GM19395 (cell line): ENCODE data around the gene UPK1A.
"Not testable (repeated sequence)": the region's sequence is repeated elsewhere in the genome, so short reads cannot be mapped to it uniquely, and the experiment has no call there.

Experiments
- ATAC-seq: cut with Tn5 transposase; IDR thresholded peaks from one replicate; pipeline ENCODE4 v1.9.1; 2021; ENCODE audit warnings: mild to moderate bottlenecking, moderate library complexity; ENCODE audit not compliant: unreplicated experiment

UPK1A gene

GRCh38 chr19:35716801-35717664 is 50.7 kb downstream of the UPK1A start:
- ATAC-seq: peak; percentile 56

- no peak for ATAC-seq
Measured at GRCh38 chr19:35717665-35718344, 51.5 kb downstream of the UPK1A start, which contains the start of gene KMT2B. Gene KMT2B (plus strand): TSS chr19:35718003. CDS start chr19:35718019, 16 bp downstream.

DNA sequence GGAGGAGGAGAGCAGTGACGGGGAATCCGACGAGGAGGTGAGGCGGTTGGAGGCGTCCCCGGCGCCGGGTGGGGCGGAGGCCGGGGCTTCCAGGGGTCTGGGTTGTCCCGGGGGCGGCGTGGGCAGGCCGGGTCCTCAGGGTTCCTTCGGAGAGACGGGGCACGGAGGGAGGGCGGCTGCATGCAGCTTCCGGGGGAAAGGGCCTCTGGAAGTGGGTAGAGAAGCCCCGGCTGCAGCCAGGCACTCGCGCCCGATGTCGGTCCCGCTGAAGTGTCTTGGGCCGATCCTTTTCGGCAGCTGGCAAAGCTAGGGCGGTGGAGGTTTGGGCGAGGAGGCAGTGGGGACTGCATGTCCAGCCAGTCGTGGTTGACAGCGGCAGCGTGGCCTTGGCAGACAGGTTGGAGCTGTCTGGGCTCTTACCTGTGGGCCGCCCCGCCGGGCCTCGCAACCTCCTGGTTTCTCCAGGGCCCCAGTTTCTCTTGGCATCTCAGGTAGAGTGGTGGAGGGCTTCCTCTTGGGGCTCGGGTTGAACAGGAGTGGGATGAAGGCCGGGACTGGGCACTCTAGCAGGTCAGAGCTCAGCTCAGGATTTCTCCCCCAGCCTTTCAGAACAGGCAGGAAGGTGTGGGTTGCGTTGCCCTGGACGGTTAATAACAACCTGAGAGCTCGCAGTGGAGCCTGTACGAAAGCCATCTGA is 52.2 kb downstream of the UPK1A start:
- no peak for ATAC-seq

- no peak for ATAC-seq
Measured at GRCh38 chr19:35719402-35720162, 53.3 kb downstream of the UPK1A start.

DNA sequence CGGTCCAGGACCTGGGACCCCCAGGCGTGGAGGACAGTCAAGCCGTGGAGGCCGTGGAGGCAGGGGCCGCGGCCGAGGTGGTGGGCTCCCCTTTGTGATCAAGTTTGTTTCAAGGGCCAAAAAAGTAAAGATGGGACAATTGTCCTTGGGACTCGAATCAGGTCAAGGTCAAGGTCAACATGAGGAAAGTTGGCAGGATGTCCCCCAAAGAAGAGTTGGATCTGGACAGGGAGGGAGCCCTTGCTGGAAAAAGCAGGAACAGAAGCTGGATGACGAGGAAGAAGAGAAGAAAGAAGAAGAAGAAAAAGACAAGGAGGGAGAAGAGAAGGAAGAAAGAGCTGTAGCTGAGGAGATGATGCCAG is 53.8 kb downstream of the UPK1A start:
- no peak for ATAC-seq

GRCh38 chr19:35720648-35721047 is 54.3 kb downstream of the UPK1A start:
- no peak for ATAC-seq

- ATAC-seq: no peak
Measured at GRCh38 chr19:35721374-35721773, 55.1 kb downstream of the UPK1A start.

- no peak for ATAC-seq
Measured at GRCh38 chr19:35722461-35722860, 56.1 kb downstream of the UPK1A start.

DNA sequence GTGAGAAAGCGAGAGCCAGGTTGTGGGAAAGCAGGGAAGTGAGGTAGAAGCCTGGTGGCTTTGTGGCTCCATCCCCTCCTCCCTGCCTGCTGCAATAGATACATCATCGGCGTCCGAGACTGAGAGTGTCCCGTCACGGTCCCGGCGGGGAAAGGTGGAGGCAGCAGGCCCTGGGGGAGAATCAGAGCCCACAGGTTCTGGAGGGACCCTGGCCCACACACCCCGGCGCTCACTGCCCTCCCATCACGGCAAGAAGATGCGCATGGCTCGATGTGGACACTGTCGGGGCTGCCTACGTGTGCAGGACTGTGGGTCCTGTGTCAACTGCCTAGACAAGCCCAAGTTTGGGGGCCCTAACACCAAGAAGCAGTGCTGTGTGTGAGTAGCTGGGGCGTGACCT is 56.6 kb downstream of the UPK1A start:
- no peak for ATAC-seq

DNA sequence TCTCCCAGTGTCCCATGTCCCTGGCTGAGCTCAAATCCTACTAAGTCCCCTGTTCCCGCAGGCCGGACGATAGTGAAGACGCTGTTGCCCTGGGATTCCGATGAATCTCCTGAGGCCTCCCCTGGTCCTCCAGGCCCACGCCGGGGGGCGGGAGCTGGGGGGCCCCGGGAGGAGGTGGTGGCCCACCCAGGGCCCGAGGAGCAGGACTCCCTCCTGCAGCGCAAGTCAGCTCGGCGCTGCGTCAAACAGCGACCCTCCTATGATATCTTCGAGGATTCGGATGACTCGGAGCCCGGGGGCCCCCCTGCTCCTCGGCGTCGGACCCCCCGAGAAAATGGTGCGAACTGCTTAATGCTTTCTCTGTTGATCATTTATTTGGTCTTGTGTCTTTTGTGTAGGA is 57.4 kb downstream of the UPK1A start:
- no peak for ATAC-seq

DNA sequence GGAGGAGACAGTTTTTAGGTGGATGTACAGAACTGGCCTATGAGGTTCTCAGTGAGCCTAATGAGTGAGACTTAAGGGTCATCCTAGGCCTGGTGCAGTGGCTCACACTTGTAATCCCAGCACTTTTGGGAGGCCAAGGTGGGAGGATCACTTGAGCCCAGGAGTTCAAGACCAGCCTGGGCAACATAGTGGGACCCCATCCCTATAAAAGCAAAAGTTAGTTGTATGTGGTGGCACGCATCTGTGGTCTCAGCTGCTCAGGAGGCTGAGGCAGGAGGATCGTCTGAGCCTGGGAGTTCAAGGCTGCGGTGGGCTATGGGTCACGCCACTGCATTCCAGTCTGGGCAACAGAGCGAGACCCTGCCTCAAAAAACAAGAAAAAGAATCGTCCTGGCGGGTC is 57.8 kb downstream of the UPK1A start:
- not testable (repeated sequence) for ATAC-seq

DNA sequence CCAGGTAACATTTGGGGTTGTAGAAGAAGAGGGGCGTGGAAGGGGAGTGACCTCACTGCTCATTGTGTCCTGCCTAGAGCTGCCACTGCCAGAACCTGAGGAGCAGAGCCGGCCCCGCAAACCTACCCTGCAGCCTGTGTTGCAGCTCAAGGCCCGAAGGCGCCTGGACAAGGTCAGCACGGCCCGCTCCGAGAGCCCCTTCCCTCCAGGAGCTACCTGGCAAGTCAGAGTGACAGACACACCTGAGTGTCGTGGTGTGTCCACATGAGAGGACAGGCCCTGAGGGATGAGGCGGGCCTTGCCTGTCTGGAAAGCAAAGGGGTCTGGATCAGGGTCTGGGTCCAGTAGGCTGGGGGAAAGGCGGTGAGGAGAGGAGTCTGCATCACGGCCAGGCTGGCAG is 58.2 kb downstream of the UPK1A start:
- no peak for ATAC-seq

DNA sequence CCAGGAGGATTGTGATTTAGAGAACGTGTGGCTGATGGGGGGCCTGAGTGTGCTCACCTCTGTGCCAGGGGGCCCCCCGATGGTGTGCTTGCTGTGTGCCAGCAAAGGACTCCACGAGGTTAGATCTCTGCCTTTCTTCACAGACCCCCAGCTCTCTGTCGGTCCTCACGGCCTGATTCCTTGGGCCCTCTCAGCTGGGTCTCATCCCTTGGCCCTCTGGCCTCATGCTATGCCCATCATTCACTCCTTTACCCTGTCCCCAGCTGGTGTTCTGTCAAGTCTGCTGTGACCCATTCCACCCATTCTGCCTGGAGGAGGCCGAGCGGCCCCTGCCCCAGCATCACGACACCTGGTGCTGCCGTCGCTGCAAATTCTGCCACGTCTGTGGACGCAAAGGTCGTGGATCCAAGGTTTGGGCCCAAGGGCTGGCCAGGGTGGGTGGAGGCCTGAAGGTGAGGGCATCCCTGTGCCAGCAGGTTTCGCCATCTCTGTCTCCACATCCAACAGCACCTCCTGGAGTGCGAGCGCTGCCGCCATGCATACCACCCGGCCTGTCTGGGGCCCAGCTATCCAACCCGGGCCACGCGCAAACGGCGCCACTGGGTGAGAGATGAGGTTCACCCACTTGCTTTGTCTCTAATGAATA is 59.0 kb downstream of the UPK1A start:
- ATAC-seq: no peak

DNA sequence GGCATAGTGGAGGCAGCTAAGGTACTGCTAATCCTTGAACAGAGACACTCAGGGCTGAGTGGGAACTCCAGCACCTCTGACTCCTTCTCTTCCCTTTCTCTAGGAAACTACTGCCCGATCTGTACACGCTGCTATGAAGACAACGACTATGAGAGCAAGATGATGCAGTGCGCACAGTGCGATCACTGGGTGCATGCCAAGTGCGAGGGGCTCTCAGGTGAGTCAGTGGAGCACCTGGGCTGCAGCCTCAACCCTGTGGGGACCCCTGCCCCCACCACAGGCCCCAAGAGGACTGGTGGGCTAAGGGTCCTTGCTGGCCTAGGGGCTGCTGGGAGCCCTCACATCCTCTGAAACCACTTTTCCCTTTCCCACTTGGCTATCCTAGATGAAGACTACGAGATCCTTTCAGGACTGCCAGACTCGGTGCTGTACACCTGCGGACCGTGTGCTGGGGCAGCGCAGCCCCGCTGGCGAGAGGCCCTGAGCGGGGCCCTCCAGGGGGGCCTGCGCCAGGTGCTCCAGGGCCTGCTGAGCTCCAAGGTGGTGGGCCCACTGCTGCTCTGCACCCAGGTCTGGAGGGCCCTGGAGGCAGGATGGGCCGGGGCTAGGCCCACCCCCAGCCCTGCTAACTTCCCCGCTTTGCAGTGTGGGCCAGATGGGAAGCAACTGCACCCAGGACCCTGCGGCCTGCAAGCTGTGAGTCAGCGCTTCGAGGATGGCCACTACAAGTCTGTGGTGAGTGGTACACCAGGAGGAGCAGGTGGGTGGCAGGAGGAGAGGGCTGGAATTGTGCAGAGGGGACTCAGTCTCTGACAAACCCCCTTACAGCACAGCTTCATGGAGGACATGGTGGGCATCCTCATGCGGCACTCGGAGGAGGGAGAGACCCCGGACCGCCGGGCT is 61.0 kb downstream of the UPK1A start:
- ATAC-seq: no peak
